ENCODE measurements around the gene FGD6. TPM values are rescaled to one million over a fixed set of nuclear protein-coding genes. Genes with fewer than 3 reads are reported as not detected.

The FGD6 gene
- total RNA-seq, 1 experiment from 2014 or later, result 23.5 TPM

DNA sequence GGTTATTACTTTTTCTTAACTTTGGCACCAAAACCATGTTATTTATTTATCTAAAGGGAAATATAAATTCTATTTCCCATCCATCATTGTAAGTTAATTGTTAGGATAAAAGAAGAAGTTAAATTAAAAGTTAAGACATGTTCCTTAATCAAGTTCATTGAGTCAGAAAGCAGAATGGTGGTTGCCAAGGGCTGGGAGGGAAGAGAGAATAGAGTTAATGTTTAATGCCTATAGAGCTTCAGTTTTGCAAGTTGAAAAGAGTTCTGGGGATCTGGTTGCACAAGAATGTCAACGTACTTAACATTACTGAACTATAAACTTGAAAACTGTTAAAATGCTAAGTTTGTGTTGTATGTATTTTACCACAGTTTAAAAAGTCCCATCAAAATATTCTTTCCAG, 80.7 kb downstream of the FGD6 start:
- no peak overlapping the region for H3K4me3 Mint-ChIP-seq (ENCODE audit: unreplicated experiment)
- no peaks in the 10 kb centered on the region for H3K9me3 Mint-ChIP-seq (ENCODE audit: unreplicated experiment)
- Histone ChIP-seq H3K9me3 (no peaks in the 10 kb centered on the region), H3K4me3 (ENCODE audit: low read depth, low read length) (no peak overlapping the region), H3K36me3 (ENCODE audit: control insufficient read depth, insufficient read depth, low read length) (no peaks in the 10 kb centered on the region), H3K4me1 (peaks cover 8% of the 10 kb centered on the region), H3K27me3 (replicated peaks; ENCODE audit: control insufficient read depth, insufficient read depth, low read length) (no peaks in the 10 kb centered on the region)
- no peaks in the 10 kb centered on the region for H3K27me3 Mint-ChIP-seq (ENCODE audit: insufficient read depth, unreplicated experiment)
- no peak overlapping the region for H3K27ac Mint-ChIP-seq (ENCODE audit: unreplicated experiment)
- BruUV-seq (replicated peaks), result no TSS peak
- peaks cover under 1% of the 10 kb centered on the region for H3K4me1 Mint-ChIP-seq (ENCODE audit: low read depth, unreplicated experiment)
- intact Hi-C loops (cut with micrococcal nuclease; ENCODE audit: unreplicated experiment), result no loop called here
- no peak for DNase-seq
- ChIA-PET POLR2A (no interaction called here), CTCF (no interaction called here)
- H3K36me3 Mint-ChIP-seq (ENCODE audit: insufficient read depth, unreplicated experiment), result peaks cover 25% of the 10 kb centered on the region
- TF ChIP-seq, protein P1, sequence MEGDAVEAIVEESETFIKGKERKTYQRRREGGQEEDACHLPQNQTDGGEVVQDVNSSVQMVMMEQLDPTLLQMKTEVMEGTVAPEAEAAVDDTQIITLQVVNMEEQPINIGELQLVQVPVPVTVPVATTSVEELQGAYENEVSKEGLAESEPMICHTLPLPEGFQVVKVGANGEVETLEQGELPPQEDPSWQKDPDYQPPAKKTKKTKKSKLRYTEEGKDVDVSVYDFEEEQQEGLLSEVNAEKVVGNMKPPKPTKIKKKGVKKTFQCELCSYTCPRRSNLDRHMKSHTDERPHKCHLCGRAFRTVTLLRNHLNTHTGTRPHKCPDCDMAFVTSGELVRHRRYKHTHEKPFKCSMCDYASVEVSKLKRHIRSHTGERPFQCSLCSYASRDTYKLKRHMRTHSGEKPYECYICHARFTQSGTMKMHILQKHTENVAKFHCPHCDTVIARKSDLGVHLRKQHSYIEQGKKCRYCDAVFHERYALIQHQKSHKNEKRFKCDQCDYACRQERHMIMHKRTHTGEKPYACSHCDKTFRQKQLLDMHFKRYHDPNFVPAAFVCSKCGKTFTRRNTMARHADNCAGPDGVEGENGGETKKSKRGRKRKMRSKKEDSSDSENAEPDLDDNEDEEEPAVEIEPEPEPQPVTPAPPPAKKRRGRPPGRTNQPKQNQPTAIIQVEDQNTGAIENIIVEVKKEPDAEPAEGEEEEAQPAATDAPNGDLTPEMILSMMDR (IDR thresholded peaks at IDR 0.05; ENCODE audit: insufficient read depth in 1 of 2, low read depth in 1 of 2, low read length in 1 of 2, severe bottlenecking in 1 of 2, unreplicated experiment in 1 of 2), result no peak

- H3K27ac Mint-ChIP-seq (ENCODE audit: unreplicated experiment), result no peak overlapping the region
- H3K9me3 Mint-ChIP-seq (ENCODE audit: unreplicated experiment), result no peaks in the 10 kb centered on the region
- peaks cover 27% of the 10 kb centered on the region for H3K36me3 Mint-ChIP-seq (ENCODE audit: insufficient read depth, unreplicated experiment)
- intact Hi-C loops (cut with micrococcal nuclease; ENCODE audit: unreplicated experiment), result no loop called here
- no peaks in the 10 kb centered on the region for H3K27me3 Mint-ChIP-seq (ENCODE audit: insufficient read depth, unreplicated experiment)
- peaks cover 13% of the 10 kb centered on the region for H3K4me1 Mint-ChIP-seq (ENCODE audit: low read depth, unreplicated experiment)
- Histone ChIP-seq H3K4me1 (peaks cover 29% of the 10 kb centered on the region), H3K4me3 (ENCODE audit: low read depth, low read length) (no peak overlapping the region), H3K27me3 (replicated peaks; ENCODE audit: control insufficient read depth, insufficient read depth, low read length) (no peaks in the 10 kb centered on the region), H3K36me3 (ENCODE audit: control insufficient read depth, insufficient read depth, low read length) (no peaks in the 10 kb centered on the region), H3K9me3 (no peaks in the 10 kb centered on the region)
- ChIA-PET CTCF (no interaction called here), POLR2A (no interaction called here)
- BruUV-seq (replicated peaks), result no TSS peak
- no peak for DNase-seq
- H3K4me3 Mint-ChIP-seq (ENCODE audit: unreplicated experiment), result no peak overlapping the region
- TF ChIP-seq, protein P1 (IDR thresholded peaks at IDR 0.05; ENCODE audit: insufficient read depth in 1 of 2, low read depth in 1 of 2, low read length in 1 of 2, severe bottlenecking in 1 of 2, unreplicated experiment in 1 of 2), result no peak
Observed at GRCh38 chr12:95134085-95134484, 83.2 kb downstream of the FGD6 start.

DNA sequence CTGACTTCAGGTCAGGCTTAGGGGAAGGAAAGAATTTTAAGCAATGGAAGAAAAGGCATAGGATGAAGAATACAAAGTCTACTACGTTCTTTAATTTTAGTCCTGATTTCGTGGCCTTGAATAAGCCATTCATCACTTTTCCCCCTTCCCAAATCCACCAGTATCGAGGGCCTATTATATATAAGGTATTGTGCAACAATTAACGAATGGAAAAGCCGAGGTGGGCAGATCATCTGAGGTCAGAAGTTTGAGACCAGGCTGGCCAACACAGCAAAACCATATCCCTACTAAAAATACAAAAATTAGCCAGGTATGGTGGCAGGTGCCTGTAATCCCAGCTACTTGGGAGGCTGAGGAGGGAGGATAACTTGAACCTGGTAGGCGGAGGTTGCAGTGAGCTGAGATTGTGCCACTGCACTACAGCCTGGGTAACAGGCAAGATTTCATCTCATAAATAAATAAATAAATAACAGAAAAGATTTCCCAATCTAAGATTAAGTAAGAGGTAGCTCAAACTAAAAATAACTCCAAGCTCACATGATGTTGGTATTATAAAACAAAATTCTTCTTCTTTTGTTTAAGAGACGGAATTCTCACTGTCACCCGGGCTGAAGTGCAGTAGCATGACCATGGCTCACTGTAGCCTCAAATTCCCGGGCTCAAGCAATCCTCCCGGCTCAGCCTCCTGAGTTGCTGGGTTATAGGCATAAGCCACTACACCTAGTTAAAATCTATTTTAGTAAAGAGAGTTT, 85.5 kb downstream of the FGD6 start:
- no peaks in the 10 kb centered on the region for H3K36me3 ChIP-seq (ENCODE audit: control insufficient read depth, insufficient read depth, low read length)
- Mint-ChIP-seq H3K9me3 (ENCODE audit: unreplicated experiment) (no peaks in the 10 kb centered on the region), H3K27ac (ENCODE audit: unreplicated experiment) (no peak overlapping the region), H3K4me3 (ENCODE audit: unreplicated experiment) (no peak overlapping the region), H3K27me3 (ENCODE audit: insufficient read depth, unreplicated experiment) (no peaks in the 10 kb centered on the region), H3K36me3 (ENCODE audit: insufficient read depth, unreplicated experiment) (peaks cover 22% of the 10 kb centered on the region), H3K4me1 (ENCODE audit: low read depth, unreplicated experiment) (peaks cover 23% of the 10 kb centered on the region)
- H3K4me1 ChIP-seq, result peaks cover 34% of the 10 kb centered on the region
- ChIA-PET POLR2A (no interaction called here), CTCF (interaction anchor here (0.6 kb wide), 1 partner anchor 59 kb away, joined by 3 read pairs; the partner anchor contains the start of gene NR2C1)
- no peak overlapping the region for H3K4me3 ChIP-seq (ENCODE audit: low read depth, low read length)
- H3K27me3 ChIP-seq (replicated peaks; ENCODE audit: control insufficient read depth, insufficient read depth, low read length), result no peaks in the 10 kb centered on the region
- intact Hi-C loops (cut with micrococcal nuclease; ENCODE audit: unreplicated experiment), result loop anchor here (2.0 kb wide), 1 partner anchor 31 kb away; no protein-coding TSS in a partner anchor
- no peaks in the 10 kb centered on the region for H3K9me3 ChIP-seq
- DNase-seq, result no peak
- TF ChIP-seq, protein P1 (IDR thresholded peaks at IDR 0.05; ENCODE audit: insufficient read depth in 1 of 2, low read depth in 1 of 2, low read length in 1 of 2, severe bottlenecking in 1 of 2, unreplicated experiment in 1 of 2), result no peak
- no TSS peak for BruUV-seq (replicated peaks)
